CD14-positive monocyte (primary cell): ENCODE data around the gene NPTX2. TPM values are rescaled to one million over a fixed set of nuclear protein-coding genes. Genes with fewer than 3 reads are reported as not detected.

Source experiments
- DNase-seq, 3 donors: peaks; one replicate each; pipeline ENCODE4 v3.0.0-alpha.2; 2011 to 2022
- H2AFZ ChIP-seq: 2 replicates; pipeline ENCODE4 v1.6.0; 2012; ENCODE audit warnings: mild to moderate bottlenecking, low read depth, low read length, inconsistent platforms; ENCODE audit not compliant: insufficient read depth, poor library complexity, severe bottlenecking
- H3K27ac ChIP-seq, 2 donors: 1 replicate in 1 of 2; 2 replicates in 1 of 2; pipeline ENCODE4 v1.5.1; 2012 to 2013; ENCODE audit warnings: low read length in 2 of 2, control low read depth in 1 of 2, inconsistent platforms in 1 of 2, low read depth in 1 of 2, mild to moderate bottlenecking in 1 of 2
- H3K27me3 ChIP-seq, 2 donors: one replicate each; pipeline versions ENCODE4 v1.6.0 to v1.6.1; 2011 to 2013; ENCODE audit warnings: low read length in 2 of 2; ENCODE audit not compliant: control insufficient read depth in 2 of 2, insufficient read depth in 2 of 2
- H3K36me3 ChIP-seq, 2 donors: replicated peaks in 1 of 2; 1 replicate in 1 of 2; 2 replicates in 1 of 2; pipeline versions ENCODE4 v1.5.1 to v1.6.1; 2012 to 2013; ENCODE audit warnings: low read length in 2 of 2, control low read depth in 1 of 2, inconsistent platforms in 1 of 2, mild to moderate bottlenecking in 1 of 2; ENCODE audit not compliant: insufficient read depth in 2 of 2, control insufficient read depth in 1 of 2
- H3K4me1 ChIP-seq, 2 donors: 1 replicate in 1 of 2; 2 replicates in 1 of 2; pipeline versions ENCODE4 v1.5.1 to v1.6.1; 2012 to 2013; ENCODE audit warnings: low read length in 2 of 2, control low read depth in 1 of 2, inconsistent platforms in 1 of 2, mild to moderate bottlenecking in 1 of 2, moderate library complexity in 1 of 2; ENCODE audit not compliant: insufficient read depth in 2 of 2, control insufficient read depth in 1 of 2
- H3K4me2 ChIP-seq: replicated peaks from 2 replicates; pipeline ENCODE3; 2012; ENCODE audit warnings: low read length, moderate library complexity, mild to moderate bottlenecking; ENCODE audit not compliant: poor library complexity, severe bottlenecking; ENCODE audit errors: extremely low read depth
- H3K4me3 ChIP-seq, 3 experiments: fragments of 200-600 bp in 1 of 3; sonication (generic) in 1 of 3; replicated peaks in 1 of 3; 1 replicate in 2 of 3; 2 replicates in 1 of 3; pipeline ENCODE4 v1.5.1; 2011 to 2013; ENCODE audit warnings: low read length in 3 of 3, mild to moderate bottlenecking in 3 of 3, control low read depth in 2 of 3, low read depth in 2 of 3, inconsistent platforms in 1 of 3, moderate library complexity in 1 of 3
- H3K79me2 ChIP-seq: 2 replicates; pipeline ENCODE4 v1.6.0; 2012; ENCODE audit warnings: mild to moderate bottlenecking, control low read depth, inconsistent platforms, low read length, moderate library complexity; ENCODE audit not compliant: insufficient read depth
- H3K9ac ChIP-seq: 2 replicates; pipeline ENCODE4 v1.6.0; 2017; ENCODE audit warnings: low read length, mild to moderate bottlenecking; ENCODE audit not compliant: insufficient read depth, poor library complexity, severe bottlenecking
- H3K9me3 ChIP-seq, 2 donors: replicated peaks in 1 of 2; 1 replicate in 1 of 2; 2 replicates in 1 of 2; pipeline versions ENCODE4 v1.5.1 to v1.6.1; 2012 to 2013; ENCODE audit warnings: low read length in 2 of 2, control low read depth in 1 of 2; ENCODE audit not compliant: control insufficient read depth in 1 of 2, insufficient read depth in 1 of 2
- H4K20me1 ChIP-seq: 2 replicates; pipeline ENCODE4 v1.6.0; 2012; ENCODE audit warnings: mild to moderate bottlenecking, low read length, control low read depth, moderate library complexity; ENCODE audit not compliant: insufficient read depth
- H3K27ac Mint-ChIP-seq, 7 donors: one replicate each; pipeline ENCODE4 v1.8.0; 2020; ENCODE audit warnings: mild to moderate bottlenecking in 7 of 7, mixed read lengths in 7 of 7, moderate library complexity in 6 of 7, inconsistent platforms in 2 of 7
- H3K27me3 Mint-ChIP-seq, 3 donors: one replicate each; pipeline ENCODE4 v1.8.0; 2021 to 2022; ENCODE audit warnings: low read depth in 3 of 3, mild to moderate bottlenecking in 3 of 3, mixed read lengths in 3 of 3, moderate library complexity in 3 of 3, inconsistent platforms in 1 of 3
- H3K36me3 Mint-ChIP-seq, 2 donors: one replicate each; pipeline ENCODE4 v1.8.0; 2020; ENCODE audit warnings: mixed read lengths in 2 of 2, inconsistent platforms in 1 of 2, mild to moderate bottlenecking in 1 of 2
- H3K4me1 Mint-ChIP-seq: one replicate; pipeline ENCODE4 v1.8.0; 2020; ENCODE audit warnings: mild to moderate bottlenecking, mixed read lengths
- H3K4me3 Mint-ChIP-seq, 2 donors: one replicate each; pipeline ENCODE4 v1.8.0; 2020; ENCODE audit warnings: mild to moderate bottlenecking in 2 of 2, mixed read lengths in 2 of 2, moderate library complexity in 1 of 2
- H3K9me3 Mint-ChIP-seq, 7 donors: one replicate each; pipeline ENCODE4 v1.8.0; 2020 to 2022; ENCODE audit warnings: mixed read lengths in 7 of 7, mild to moderate bottlenecking in 6 of 7, moderate library complexity in 6 of 7, inconsistent platforms in 2 of 7
- WGBS: methylation state at CpG from one replicate; pipeline ENCODE4 v1.1.5; 2013; ENCODE audit warnings: missing lambda C conversion rate; ENCODE audit not compliant: insufficient coverage; 5-methylcytosine and 5-hydroxymethylcytosine counted together
- intact Hi-C, 2 donors: fragments of 100-400 bp; cut with micrococcal nuclease; formaldehyde crosslinking; loops; one replicate each; pipeline versions ENCODE4 v1.15.0 to v1.15.1; 2023
- polyA plus RNA-seq, 3 donors: library from polyadenylated mRNA; depleted of rRNA in 1 of 3; unstranded in 2 of 3; stranded (reverse) in 1 of 3; fragments of 300-500 nt in 2 of 3; fragments of >200 nt in 1 of 3; fragmentation: Illumina TruSeq in 2 of 3; gene quantifications; 1 replicate in 2 of 3; 2 replicates in 1 of 3; pipeline ENCODE4 v1.2.3, GENCODE V29; 2012 to 2021
- TF ChIP-seq, protein P1 (sequence below): fragments of 200-600 bp; IDR thresholded peaks from one replicate; pipeline ENCODE4 v1.8.0; 2022; ENCODE audit warnings: antibody characterized with exemption, mild to moderate bottlenecking

Gene NPTX2
- polyA plus RNA-seq, 3 donors, result not detected

DNA sequence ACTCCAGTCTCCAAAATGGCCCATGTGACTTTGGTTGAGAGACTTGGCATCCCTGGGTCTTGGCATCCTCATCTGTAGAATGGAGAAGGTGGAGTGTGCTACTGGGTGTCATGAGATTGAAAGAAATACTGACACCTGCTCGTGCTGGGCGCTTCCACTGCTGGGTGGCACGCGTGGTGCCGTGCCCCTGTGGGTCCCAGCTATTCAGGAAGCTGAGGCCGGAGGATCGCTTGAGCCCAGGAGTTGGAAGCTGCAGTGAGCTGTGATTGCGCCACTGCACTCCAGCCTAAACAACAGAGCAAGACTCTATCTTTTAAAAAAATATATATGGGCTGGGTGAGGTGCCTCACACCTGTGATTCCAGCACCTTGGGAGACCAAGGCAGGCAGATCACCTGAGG lies 53.1 kb downstream of the NPTX2 start:
- no peak for DNase-seq
- no peaks in the 10 kb centered on the region for H4K20me1 ChIP-seq
- H3K27me3 Mint-ChIP-seq, result peaks cover 0 to 4% (median 0%) of the 10 kb centered on the region in 3 donors
- H3K36me3 ChIP-seq, result no peaks in the 10 kb centered on the region
- H3K27ac ChIP-seq, result no peak overlapping the region
- intact Hi-C loops, result no loop called here
- TF ChIP-seq, protein P1, sequence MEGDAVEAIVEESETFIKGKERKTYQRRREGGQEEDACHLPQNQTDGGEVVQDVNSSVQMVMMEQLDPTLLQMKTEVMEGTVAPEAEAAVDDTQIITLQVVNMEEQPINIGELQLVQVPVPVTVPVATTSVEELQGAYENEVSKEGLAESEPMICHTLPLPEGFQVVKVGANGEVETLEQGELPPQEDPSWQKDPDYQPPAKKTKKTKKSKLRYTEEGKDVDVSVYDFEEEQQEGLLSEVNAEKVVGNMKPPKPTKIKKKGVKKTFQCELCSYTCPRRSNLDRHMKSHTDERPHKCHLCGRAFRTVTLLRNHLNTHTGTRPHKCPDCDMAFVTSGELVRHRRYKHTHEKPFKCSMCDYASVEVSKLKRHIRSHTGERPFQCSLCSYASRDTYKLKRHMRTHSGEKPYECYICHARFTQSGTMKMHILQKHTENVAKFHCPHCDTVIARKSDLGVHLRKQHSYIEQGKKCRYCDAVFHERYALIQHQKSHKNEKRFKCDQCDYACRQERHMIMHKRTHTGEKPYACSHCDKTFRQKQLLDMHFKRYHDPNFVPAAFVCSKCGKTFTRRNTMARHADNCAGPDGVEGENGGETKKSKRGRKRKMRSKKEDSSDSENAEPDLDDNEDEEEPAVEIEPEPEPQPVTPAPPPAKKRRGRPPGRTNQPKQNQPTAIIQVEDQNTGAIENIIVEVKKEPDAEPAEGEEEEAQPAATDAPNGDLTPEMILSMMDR, result no peak
- H3K9me3 Mint-ChIP-seq, result peaks cover 4 to 23% (median 9%) of the 10 kb centered on the region in 7 donors
- H3K27ac Mint-ChIP-seq, result no peak overlapping the region
- H2AFZ ChIP-seq, result no peak overlapping the region
- H3K4me1 Mint-ChIP-seq, result no peaks in the 10 kb centered on the region
- no peak overlapping the region for H3K4me3 ChIP-seq
- 71% methylated on average over 5 of the region's 8 CpGs for WGBS
- H3K9me3 ChIP-seq, result peaks cover 0 to 6% of the 10 kb centered on the region in 2 donors
- H3K4me1 ChIP-seq, result no peaks in the 10 kb centered on the region
- no peaks in the 10 kb centered on the region for H3K27me3 ChIP-seq
- H3K9ac ChIP-seq, result no peak overlapping the region
- H3K79me2 ChIP-seq, result no peaks in the 10 kb centered on the region
- H3K36me3 Mint-ChIP-seq, result no peaks in the 10 kb centered on the region
- no peak overlapping the region for H3K4me2 ChIP-seq
- no peak overlapping the region for H3K4me3 Mint-ChIP-seq

DNA sequence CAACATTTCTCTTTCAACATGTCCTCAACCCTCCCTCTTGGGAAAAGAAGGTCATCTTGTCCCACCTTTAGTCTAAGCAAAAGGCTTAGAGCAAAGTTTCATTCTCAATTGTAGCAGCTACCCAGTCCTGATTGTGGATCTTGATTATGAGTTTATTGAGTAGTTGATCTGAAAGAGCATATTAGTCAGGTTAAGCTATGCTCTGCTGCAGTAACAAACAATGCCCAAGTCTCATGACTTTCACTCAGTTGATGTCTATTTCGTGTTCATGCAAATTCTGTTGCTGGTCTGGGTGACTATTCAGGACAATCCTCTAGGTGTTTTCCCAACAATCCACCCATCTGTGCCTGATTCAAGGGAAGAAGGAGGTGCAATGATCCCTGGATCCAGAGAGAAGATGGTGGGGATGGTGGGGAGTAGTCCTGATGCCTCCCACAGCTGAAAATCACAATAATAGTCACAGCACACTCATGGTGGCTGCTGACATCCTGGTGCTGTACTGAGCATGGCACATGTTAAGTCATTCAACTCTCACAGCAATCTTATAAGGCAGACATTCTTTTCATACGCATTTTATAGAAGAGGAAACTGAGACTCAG lies 54.7 kb downstream of the NPTX2 start:
- H3K27ac Mint-ChIP-seq, result no peak overlapping the region
- H2AFZ ChIP-seq, result no peak overlapping the region
- peaks cover 0 to 6% of the 10 kb centered on the region in 2 donors for H3K9me3 ChIP-seq
- no peaks in the 10 kb centered on the region for H4K20me1 ChIP-seq
- peaks cover 0 to 4% (median 2%) of the 10 kb centered on the region in 3 donors for H3K27me3 Mint-ChIP-seq
- no peaks in the 10 kb centered on the region for H3K36me3 ChIP-seq
- no peaks in the 10 kb centered on the region for H3K4me1 ChIP-seq
- peaks cover 2 to 23% (median 9%) of the 10 kb centered on the region in 7 donors for H3K9me3 Mint-ChIP-seq
- TF ChIP-seq, protein P1, result no peak
- no peaks in the 10 kb centered on the region for H3K36me3 Mint-ChIP-seq
- no peak overlapping the region for H3K4me2 ChIP-seq
- no peaks in the 10 kb centered on the region for H3K27me3 ChIP-seq
- H3K9ac ChIP-seq, result no peak overlapping the region
- H3K4me3 Mint-ChIP-seq, result no peak overlapping the region
- no CpG with 5 or more reads among the region's 2 CpGs for WGBS
- H3K27ac ChIP-seq, result no peak overlapping the region
- no peaks in the 10 kb centered on the region for H3K79me2 ChIP-seq
- no peak overlapping the region for H3K4me3 ChIP-seq
- no peak for DNase-seq
- H3K4me1 Mint-ChIP-seq, result no peaks in the 10 kb centered on the region
- intact Hi-C loops, result no loop called here
